ENCODE measurements around the gene RRP12.

Gene RRP12

DNA sequence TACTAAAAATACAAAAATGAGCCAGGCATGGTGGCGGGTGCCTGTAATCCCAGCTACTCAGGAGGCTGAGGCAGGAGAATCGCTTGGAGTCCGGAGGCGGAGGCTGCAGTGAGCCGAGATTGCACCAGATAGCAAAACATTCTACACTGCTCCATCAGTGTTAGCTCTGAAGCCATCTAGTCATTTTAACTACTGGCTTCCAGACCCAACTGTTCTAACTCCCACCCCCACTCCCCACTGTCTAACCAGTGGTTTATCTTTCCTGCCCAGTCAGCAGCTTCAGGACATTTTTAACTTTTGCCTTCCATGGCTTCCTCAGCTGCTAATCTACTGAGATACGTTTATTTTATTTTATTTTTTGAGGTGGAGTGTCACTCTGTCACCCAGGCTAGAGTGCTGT, 88.2 kb downstream of the RRP12 start:
- no peak for DNase-seq (ENCODE audit: low spot score)

DNA sequence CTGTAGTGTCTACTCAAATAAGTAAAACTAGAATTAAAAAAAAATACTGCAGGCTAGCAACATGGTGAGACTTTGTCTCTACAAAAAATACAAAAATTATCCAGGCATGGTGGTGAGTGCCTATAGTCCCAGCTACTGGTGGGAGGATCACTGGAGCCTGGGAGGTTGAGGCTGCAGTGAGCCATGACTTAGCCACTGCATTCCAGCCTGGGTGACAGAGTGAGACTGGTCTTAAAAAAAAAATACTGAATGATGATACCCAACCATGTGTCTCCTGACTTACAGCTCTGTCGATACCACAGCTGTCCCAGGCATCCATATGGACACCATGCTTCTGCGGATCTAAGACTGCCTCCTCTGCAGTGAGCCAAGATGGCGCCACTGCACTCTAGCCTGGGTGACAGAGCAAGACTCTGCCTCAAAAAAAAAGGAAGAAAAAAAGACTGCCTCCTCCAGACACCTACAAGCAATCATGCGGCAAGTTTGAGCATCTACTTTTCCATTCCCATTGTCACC, 90.0 kb downstream of the RRP12 start:
- no peak for DNase-seq (ENCODE audit: low spot score)

DNA sequence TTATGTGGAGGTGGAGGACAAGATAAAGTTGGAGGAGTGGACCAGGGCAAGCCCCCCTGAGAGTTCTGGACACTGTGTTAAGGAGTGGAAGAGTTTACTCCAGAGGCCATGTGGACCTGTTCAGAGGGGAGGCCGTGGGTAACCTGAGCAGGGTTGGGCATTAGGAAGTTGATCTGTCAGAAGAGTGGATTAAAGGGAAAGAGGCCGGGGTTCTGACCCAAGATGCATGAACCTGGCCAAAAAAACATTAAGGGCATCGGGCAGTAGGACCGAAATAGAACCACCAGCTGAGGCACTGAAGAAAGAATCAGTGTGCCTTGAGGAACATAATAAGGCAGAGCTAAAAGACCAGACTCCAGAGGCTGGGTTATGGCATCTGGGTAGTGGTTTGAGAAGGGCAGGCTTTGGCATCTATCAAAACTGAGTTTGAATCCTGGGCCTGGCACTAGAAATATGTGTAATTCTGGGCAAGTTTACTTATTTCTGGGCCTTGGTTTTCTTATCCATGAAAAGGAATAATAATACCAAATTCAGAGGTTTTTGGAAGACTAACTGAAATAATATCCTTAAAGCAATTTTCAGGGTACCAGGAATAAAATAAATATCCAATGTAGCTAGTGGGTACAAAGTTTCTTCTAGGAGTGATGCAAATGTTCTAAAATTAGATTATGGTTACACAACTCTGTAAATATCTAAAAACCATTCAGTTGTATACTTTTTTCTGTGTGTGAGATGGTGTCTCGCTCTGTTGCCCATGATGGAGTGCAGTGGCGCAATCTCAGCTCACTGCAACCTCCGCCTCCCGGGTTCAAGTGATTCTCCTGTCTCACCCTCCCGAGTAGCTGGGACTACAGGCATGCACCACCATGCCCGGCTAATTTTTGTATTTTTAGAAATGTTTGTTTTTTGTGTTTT, 93.0 kb downstream of the RRP12 start:
- no peak for DNase-seq (ENCODE audit: low spot score)

DNA sequence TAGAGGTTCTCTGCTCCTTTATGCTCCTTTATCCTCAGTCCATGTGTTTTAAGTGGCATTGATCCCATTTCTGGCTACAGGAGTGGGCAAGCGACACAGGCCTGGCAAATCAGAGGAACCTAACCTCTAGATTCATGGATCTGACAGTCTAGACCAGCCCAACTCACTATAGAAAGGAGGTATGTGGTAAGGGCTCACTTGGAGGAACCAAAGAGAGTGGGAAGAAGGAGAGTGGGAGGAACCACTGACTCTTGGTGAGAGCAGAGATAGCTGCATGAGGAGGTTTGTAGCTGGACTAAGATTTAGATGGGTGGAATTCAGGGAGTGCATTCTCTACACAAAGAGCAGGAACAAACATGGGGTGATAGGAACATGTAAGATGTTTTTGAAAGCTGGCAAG, 93.7 kb downstream of the RRP12 start:
- DNase-seq (ENCODE audit: low spot score): no peak
